ENCODE measurements around the gene DMRTA2. TPM values are rescaled to one million over a fixed set of nuclear protein-coding genes. Genes with fewer than 3 reads are reported as not detected.

DMRTA2 gene
- total and polyA plus RNA-seq, 8 donors = 0.18 to 1.6 TPM; not detected in 6

- no peaks in the 10 kb centered on the region for H3K36me3 ChIP-seq
- 0 to 13% (median 9%) methylated on average over 3 to 21 of the region's 21 CpGs for WGBS, 5 donors
- peaks cover 0 to 13% (median 0%) of the 10 kb centered on the region in 4 donors for H3K9me3 ChIP-seq
- H3K4me1 ChIP-seq = peaks cover 62 to 96% (median 81%) of the 10 kb centered on the region in 4 donors
- intact Hi-C loops (cut with DNase I; ENCODE audit: low total_unique reads) = no loop called here
- no peak overlapping the region for H3K27ac ChIP-seq
- TF ChIP-seq POLR2AphosphoS5 (IDR thresholded peaks at IDR 0.05) (no peak), POLR2A (IDR thresholded peaks at IDR 0.05) (no peak), EP300 (IDR thresholded peaks at IDR 0.05) (no peak)
- peak overlapping the region in 2 of 4 donors; percentile 43 to 44 for H3K4me3 ChIP-seq
- H3K27me3 ChIP-seq = peaks cover 78 to 100% (median 100%) of the 10 kb centered on the region in 3 donors
- no peak for DNase-seq
These were observed 633 bp downstream of the DMRTA2 start for GRCh38 chr1:50422675-50422945.

- peaks cover 64 to 96% (median 81%) of the 10 kb centered on the region in 4 donors for H3K4me1 ChIP-seq
- TF ChIP-seq POLR2AphosphoS5 (IDR thresholded peaks at IDR 0.05) = no peak
- TF ChIP-seq EP300 (IDR thresholded peaks at IDR 0.05) = no peak
- TF ChIP-seq POLR2A (IDR thresholded peaks at IDR 0.05) = no peak
- no peak for TF ChIP-seq CTCF (IDR thresholded peaks at IDR 0.05)
- WGBS, 5 donors = 17 to 24% (median 22%) methylated on average over 27 of the region's 27 CpGs
These were observed 1.2 kb downstream of the DMRTA2 start for GRCh38 chr1:50421768-50422674.

DNA sequence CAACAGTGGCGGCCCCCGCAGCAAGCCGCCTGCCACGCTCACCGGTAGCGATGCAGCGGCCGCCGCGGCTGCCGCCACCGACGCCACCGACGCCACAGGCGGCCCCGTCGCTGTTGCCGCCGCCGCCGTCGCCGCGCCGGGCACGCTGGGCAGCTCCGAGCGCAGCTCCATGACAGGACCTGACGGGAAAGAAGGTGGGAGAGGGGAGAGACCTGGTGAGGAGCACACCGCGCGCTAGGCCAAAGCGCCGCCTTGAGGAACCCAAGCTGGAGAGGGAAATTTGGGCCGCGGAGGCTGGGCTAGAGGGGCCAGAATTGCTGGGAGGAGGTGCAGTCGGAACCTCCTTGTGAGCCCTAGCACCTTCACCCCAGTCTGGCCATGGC, 1.9 kb downstream of the DMRTA2 start:
- intact Hi-C loops (cut with DNase I; ENCODE audit: low total_unique reads) = no loop called here
- Histone ChIP-seq H3K27ac (no peak overlapping the region), H3K4me3 (peak overlapping the region in 1 of 4 donors; percentile 22), H3K36me3 (no peaks in the 10 kb centered on the region), H3K4me1 (peaks cover 64 to 96% (median 82%) of the 10 kb centered on the region in 4 donors), H3K27me3 (peaks cover 77 to 100% (median 100%) of the 10 kb centered on the region in 3 donors), H3K9me3 (peaks cover 0 to 13% (median 0%) of the 10 kb centered on the region in 4 donors)
- no peak for DNase-seq
- 3 to 10% (median 7%) methylated on average over 32 to 38 of the region's 38 CpGs for WGBS, 5 donors
- TF ChIP-seq CTCF (IDR thresholded peaks at IDR 0.05) = no peak
- no peak for TF ChIP-seq EP300 (IDR thresholded peaks at IDR 0.05)
- no peak for TF ChIP-seq POLR2AphosphoS5 (IDR thresholded peaks at IDR 0.05)
- no peak for TF ChIP-seq POLR2A (IDR thresholded peaks at IDR 0.05)

More at GRCh38 chr1:50421768-50422674, 1.2 kb downstream of the DMRTA2 start:
- no peak for DNase-seq
- Histone ChIP-seq H3K27me3 (peaks cover 79 to 100% (median 100%) of the 10 kb centered on the region in 3 donors), H3K27ac (no peak overlapping the region), H3K36me3 (no peaks in the 10 kb centered on the region), H3K4me3 (no peak overlapping the region), H3K9me3 (peaks cover 0 to 13% (median 0%) of the 10 kb centered on the region in 4 donors)
- intact Hi-C loops (cut with DNase I; ENCODE audit: low total_unique reads) = no loop called here

GRCh38 chr1:50420689-50421365, 2.4 kb downstream of the DMRTA2 start:
- DNase-seq = peak in 1 of 2 donors; percentile 64
- H3K4me1 ChIP-seq = peaks cover 68 to 96% (median 85%) of the 10 kb centered on the region in 4 donors
- no peak for TF ChIP-seq POLR2A (IDR thresholded peaks at IDR 0.05)
- TF ChIP-seq POLR2AphosphoS5 (IDR thresholded peaks at IDR 0.05) = no peak
- no peak for TF ChIP-seq EP300 (IDR thresholded peaks at IDR 0.05)
- no peak for TF ChIP-seq CTCF (IDR thresholded peaks at IDR 0.05)
- intact Hi-C loops (cut with DNase I; ENCODE audit: low total_unique reads) = no loop called here
- WGBS, 5 donors = 3 to 5% (median 4%) methylated on average over 19 to 69 of the region's 69 CpGs
- peak overlapping the region in 1 of 4 donors; percentile 22 for H3K4me3 ChIP-seq
- no peaks in the 10 kb centered on the region for H3K36me3 ChIP-seq
- no peak overlapping the region for H3K27ac ChIP-seq
- peaks cover 0 to 13% (median 0%) of the 10 kb centered on the region in 4 donors for H3K9me3 ChIP-seq
- peaks cover 77 to 100% (median 100%) of the 10 kb centered on the region in 3 donors for H3K27me3 ChIP-seq
